ENCODE results near the gene RERE.

GRCh38 chr1:8789314-8790214 lies 27.9 kb downstream of the RERE start:
- no peak for TF ChIP-seq CTCF (conservative IDR thresholded peaks at IDR 0.05; ENCODE audit: low read length)
- TF ChIP-seq EZH2phosphoT487 (IDR thresholded peaks at IDR 0.05; ENCODE audit: borderline replicate concordance, low read depth, low read length): no peak

Measured in OCI-LY7 (cell line).